ENCODE data around the gene LAMC1.

GRCh38 chr1:182984138-182984537 is 39.1 kb upstream of the LAMC1 start:
- TF ChIP-seq POLR2A (IDR thresholded peaks at IDR 0.05; ENCODE audit: low read length): no peak
- no peak for TF ChIP-seq GATA1 (IDR thresholded peaks at IDR 0.05; ENCODE audit: low read depth, low read length)

Data from erythroblast (primary cell).